C4-2B (cell line): ENCODE measurements around the gene MRC2.

ENCODE experiments used
- CTCF ChIP-seq: fragments of 450-650 bp; conservative IDR thresholded peaks from 2 replicates; pipeline ENCODE4 v1.5.1; 2017; ENCODE audit warnings: mild to moderate bottlenecking
- ZFX ChIP-seq: fragments of 450-650 bp; IDR thresholded peaks from 2 replicates; pipeline ENCODE4 v1.6.1; 2017

GRCh38 chr17:62658136-62658920, 30.9 kb downstream of the MRC2 start:
- TF ChIP-seq CTCF (no peak), ZFX (no peak)
